DOHH2 (cell line): ENCODE data around the gene H1-8.

Experiments
- H3F3A ChIP-seq: fragments of 200-600 bp; sonication (generic), shearing (Covaris generic); 2 replicates; pipeline ENCODE4 v1.6.0; 2016; ENCODE audit warnings: antibody characterized with exemption, mild to moderate bottlenecking; ENCODE audit not compliant: control insufficient read depth, insufficient read depth
- H3K27ac ChIP-seq: fragments of 200-600 bp; sonication (generic); 2 replicates; pipeline ENCODE4 v1.5.1; 2014; ENCODE audit warnings: low read depth, mild to moderate bottlenecking, low read length, moderate library complexity
- H3K27me3 ChIP-seq: fragments of 200-600 bp; sonication (generic); 2 replicates; pipeline ENCODE4 v1.6.1; 2014; ENCODE audit warnings: mild to moderate bottlenecking, low read length, mixed read lengths; ENCODE audit not compliant: control insufficient read depth
- H3K36me3 ChIP-seq: fragments of 200-600 bp; sonication (generic); 2 replicates; pipeline ENCODE4 v1.6.1; 2014; ENCODE audit warnings: mild to moderate bottlenecking, low read length, moderate library complexity, mixed read lengths; ENCODE audit not compliant: control insufficient read depth
- H3K4me1 ChIP-seq: fragments of 200-600 bp; sonication (generic); 2 replicates; pipeline ENCODE4 v1.6.1; 2014; ENCODE audit warnings: mild to moderate bottlenecking, low read length, mixed read lengths; ENCODE audit not compliant: control insufficient read depth
- H3K4me2 ChIP-seq: fragments of 200-600 bp; sonication (generic); 2 replicates; pipeline ENCODE4 v1.6.0; 2014; ENCODE audit warnings: mild to moderate bottlenecking, low read length, moderate library complexity
- H3K4me3 ChIP-seq: fragments of 200-600 bp; sonication (generic); 2 replicates; pipeline ENCODE4 v1.5.1; 2014; ENCODE audit warnings: mild to moderate bottlenecking, low read length, mixed read lengths
- H3K79me2 ChIP-seq: fragments of 200-600 bp; sonication (generic); 2 replicates; pipeline ENCODE4 v1.6.1; 2014; ENCODE audit warnings: mild to moderate bottlenecking, low read length, mixed read lengths; ENCODE audit not compliant: control insufficient read depth
- H3K9me2 ChIP-seq: fragments of 200-600 bp; sonication (generic); replicated peaks from 2 replicates; pipeline ENCODE4 v1.6.1; 2014; ENCODE audit warnings: mild to moderate bottlenecking, low read length, mixed read lengths; ENCODE audit not compliant: control insufficient read depth
- H3K9me3 ChIP-seq: fragments of 200-600 bp; sonication (generic); 2 replicates; pipeline ENCODE4 v1.6.1; 2014; ENCODE audit warnings: antibody characterized with exemption, low read length, mixed read lengths; ENCODE audit not compliant: control insufficient read depth, insufficient read depth
- H4K20me1 ChIP-seq: fragments of 200-600 bp; sonication (generic); 2 replicates; pipeline ENCODE4 v1.6.0; 2014; ENCODE audit warnings: low read depth, mild to moderate bottlenecking, antibody characterized with exemption, low read length, moderate library complexity; ENCODE audit not compliant: control insufficient read depth, insufficient read depth
- EZH2phosphoT487 ChIP-seq: fragments of 200-600 bp; sonication (generic); IDR thresholded peaks from 2 replicates; pipeline ENCODE4 v1.6.1; 2017; ENCODE audit warnings: borderline replicate concordance, mild to moderate bottlenecking, antibody characterized with exemption, low read length, moderate library complexity, mixed read lengths
- TF ChIP-seq, protein P1 (sequence below): fragments of 200-600 bp; sonication (generic); IDR thresholded peaks from one replicate; pipeline ENCODE4 v1.5.1; 2014; ENCODE audit warnings: antibody characterized with exemption, mild to moderate bottlenecking, low read depth, low read length; ENCODE audit not compliant: poor library complexity, severe bottlenecking

The H1-8 gene

DNA sequence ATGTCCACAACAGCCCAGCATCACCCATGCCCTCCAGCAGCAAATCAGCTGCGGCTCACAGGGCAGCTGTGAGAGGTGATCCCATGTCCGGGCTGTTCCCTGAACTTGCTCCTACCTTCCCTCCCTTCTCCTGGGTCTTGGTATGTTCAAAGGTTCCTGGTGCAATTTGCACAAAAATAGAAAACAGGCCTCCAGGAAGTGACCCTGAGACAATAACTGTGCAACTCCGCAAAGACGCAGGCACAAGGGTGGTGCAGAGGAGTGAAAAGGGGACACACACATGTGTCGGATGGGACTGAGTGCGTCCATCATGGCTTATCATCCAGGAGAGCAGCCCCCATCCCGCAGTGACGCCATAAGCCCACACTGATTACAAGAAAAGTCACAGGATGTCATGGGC, 47.2 kb downstream of the H1-8 start:
- H4K20me1 ChIP-seq, result no peaks in the 10 kb centered on the region
- no peaks in the 10 kb centered on the region for H3K9me3 ChIP-seq
- no peaks in the 10 kb centered on the region for H3K36me3 ChIP-seq
- peaks cover 21% of the 10 kb centered on the region for H3K4me1 ChIP-seq
- TF ChIP-seq, protein P1, sequence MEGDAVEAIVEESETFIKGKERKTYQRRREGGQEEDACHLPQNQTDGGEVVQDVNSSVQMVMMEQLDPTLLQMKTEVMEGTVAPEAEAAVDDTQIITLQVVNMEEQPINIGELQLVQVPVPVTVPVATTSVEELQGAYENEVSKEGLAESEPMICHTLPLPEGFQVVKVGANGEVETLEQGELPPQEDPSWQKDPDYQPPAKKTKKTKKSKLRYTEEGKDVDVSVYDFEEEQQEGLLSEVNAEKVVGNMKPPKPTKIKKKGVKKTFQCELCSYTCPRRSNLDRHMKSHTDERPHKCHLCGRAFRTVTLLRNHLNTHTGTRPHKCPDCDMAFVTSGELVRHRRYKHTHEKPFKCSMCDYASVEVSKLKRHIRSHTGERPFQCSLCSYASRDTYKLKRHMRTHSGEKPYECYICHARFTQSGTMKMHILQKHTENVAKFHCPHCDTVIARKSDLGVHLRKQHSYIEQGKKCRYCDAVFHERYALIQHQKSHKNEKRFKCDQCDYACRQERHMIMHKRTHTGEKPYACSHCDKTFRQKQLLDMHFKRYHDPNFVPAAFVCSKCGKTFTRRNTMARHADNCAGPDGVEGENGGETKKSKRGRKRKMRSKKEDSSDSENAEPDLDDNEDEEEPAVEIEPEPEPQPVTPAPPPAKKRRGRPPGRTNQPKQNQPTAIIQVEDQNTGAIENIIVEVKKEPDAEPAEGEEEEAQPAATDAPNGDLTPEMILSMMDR, result no peak
- no peak for TF ChIP-seq EZH2phosphoT487
- H3K27me3 ChIP-seq, result peaks cover 16% of the 10 kb centered on the region
- no peaks in the 10 kb centered on the region for H3F3A ChIP-seq
- no peak overlapping the region for H3K27ac ChIP-seq
- H3K9me2 ChIP-seq, result no peaks in the 10 kb centered on the region
- H3K79me2 ChIP-seq, result no peaks in the 10 kb centered on the region
- H3K4me3 ChIP-seq, result no peak overlapping the region
- H3K4me2 ChIP-seq, result no peak overlapping the region

DNA sequence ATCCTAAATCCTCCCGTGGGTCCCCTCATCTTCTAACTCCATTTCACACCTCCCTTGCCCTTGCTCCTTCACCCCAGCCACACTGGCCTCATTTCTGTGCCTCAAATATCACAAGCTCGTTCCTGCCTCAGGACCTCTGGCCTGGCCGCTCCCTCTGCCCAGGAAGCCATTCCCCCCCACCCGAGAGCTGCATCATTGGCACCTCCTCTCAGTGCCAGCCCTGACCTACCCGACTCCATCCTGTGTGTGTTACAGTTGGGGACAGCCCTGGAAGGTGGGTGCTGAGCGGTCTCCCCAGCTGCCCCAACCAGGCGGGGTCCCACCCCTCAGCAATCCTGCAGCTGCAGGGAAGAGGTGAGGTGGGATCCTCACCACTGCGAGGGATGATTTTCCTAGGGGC, 49.0 kb downstream of the H1-8 start:
- Histone ChIP-seq H3K36me3 (no peaks in the 10 kb centered on the region), H3K27me3 (peaks cover 16% of the 10 kb centered on the region), H3K4me1 (peaks cover 21% of the 10 kb centered on the region), H3K4me2 (peak overlapping the region; percentile 31; the same call in 1 of the 2 replicates), H3K27ac (no peak overlapping the region), H3K4me3 (no peak overlapping the region), H3K9me2 (no peaks in the 10 kb centered on the region), H4K20me1 (no peaks in the 10 kb centered on the region), H3K79me2 (no peaks in the 10 kb centered on the region), H3F3A (no peaks in the 10 kb centered on the region), H3K9me3 (no peaks in the 10 kb centered on the region)
- TF ChIP-seq, protein P1, result no peak
- no peak for TF ChIP-seq EZH2phosphoT487

DNA sequence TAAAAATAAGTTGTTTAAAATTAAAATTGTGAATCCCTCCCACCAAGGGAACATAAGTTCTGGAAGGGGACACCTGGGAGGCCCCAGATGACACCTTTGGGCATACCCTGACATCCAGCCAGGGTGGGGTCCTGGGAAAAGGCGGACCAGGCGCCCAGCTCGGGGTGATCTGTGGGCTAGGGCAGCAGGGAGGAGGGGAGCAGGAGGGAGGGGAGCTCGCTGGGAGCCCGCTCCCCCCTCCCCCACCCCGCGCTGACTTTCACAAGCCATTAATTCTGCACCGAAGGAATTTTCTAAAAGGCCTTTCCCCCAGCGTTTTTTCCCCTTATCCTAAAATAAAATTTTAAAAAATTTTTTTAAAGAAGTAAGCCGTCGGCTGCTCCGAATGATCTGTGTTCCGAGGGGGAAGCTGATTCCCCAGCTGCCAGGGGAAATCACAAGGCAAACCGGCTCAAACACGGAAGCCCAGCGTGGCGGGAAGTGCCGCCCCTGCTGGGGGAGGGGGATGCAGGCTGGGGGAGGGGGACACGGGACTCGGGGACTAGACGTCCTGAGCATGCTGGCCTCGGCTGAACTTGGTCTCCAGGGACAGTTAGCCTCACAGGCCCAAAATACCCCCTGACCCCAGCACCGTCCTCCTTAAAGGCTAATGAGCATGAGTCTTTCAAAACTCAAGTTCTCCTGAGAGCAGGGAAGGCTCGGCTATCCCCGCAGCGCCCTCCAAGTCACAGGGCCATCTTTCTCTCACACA, 49.6 kb downstream of the H1-8 start:
- H3K4me1 ChIP-seq, result peaks cover 21% of the 10 kb centered on the region
- H4K20me1 ChIP-seq, result no peaks in the 10 kb centered on the region
- no peaks in the 10 kb centered on the region for H3F3A ChIP-seq
- H3K27me3 ChIP-seq, result peaks cover 16% of the 10 kb centered on the region
- no peaks in the 10 kb centered on the region for H3K79me2 ChIP-seq
- no peaks in the 10 kb centered on the region for H3K36me3 ChIP-seq
- TF ChIP-seq EZH2phosphoT487, result no peak
- no peaks in the 10 kb centered on the region for H3K9me2 ChIP-seq
- peak overlapping the region; percentile 31 for H3K4me2 ChIP-seq
- H3K4me3 ChIP-seq, result no peak overlapping the region
- no peaks in the 10 kb centered on the region for H3K9me3 ChIP-seq
- no peak overlapping the region for H3K27ac ChIP-seq

DNA sequence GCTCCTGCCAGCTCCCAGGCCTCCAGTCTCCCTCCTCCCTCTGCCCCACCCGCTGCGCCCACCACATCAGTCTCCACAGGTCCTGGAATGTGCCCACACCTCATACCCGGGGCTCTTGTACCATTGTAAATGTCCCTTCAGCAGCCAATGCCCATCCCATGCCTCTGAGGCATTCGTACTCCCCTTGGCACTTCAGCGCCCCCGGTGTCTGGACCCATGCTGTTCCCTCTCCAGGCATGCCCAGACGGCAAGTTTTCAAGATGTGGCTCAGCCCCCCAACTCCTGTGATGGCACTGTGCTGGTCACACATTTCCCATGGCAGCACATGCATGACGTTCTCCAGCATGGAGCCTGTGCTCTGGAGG, 50.2 kb downstream of the H1-8 start:
- H3K27me3 ChIP-seq, result peaks cover 16% of the 10 kb centered on the region
- H3K27ac ChIP-seq, result no peak overlapping the region
- H4K20me1 ChIP-seq, result no peaks in the 10 kb centered on the region
- no peak overlapping the region for H3K4me2 ChIP-seq
- no peaks in the 10 kb centered on the region for H3K9me3 ChIP-seq
- H3K79me2 ChIP-seq, result no peaks in the 10 kb centered on the region
- H3F3A ChIP-seq, result no peaks in the 10 kb centered on the region
- H3K9me2 ChIP-seq, result no peaks in the 10 kb centered on the region
- TF ChIP-seq, protein P1, result peak; percentile 21
- TF ChIP-seq EZH2phosphoT487, result no peak
- no peaks in the 10 kb centered on the region for H3K36me3 ChIP-seq
- H3K4me3 ChIP-seq, result no peak overlapping the region
- peaks cover 21% of the 10 kb centered on the region for H3K4me1 ChIP-seq
